Natural killer cell (primary cell): ENCODE measurements around the gene TBCC. TPM values are rescaled to one million over a fixed set of nuclear protein-coding genes. Genes with fewer than 3 reads are reported as not detected.

Experiments
- ATAC-seq, 3 donors: fragments of 150-1000 bp in 2 of 3; fragments of 200-7000 bp in 1 of 3; cut with Tn5 transposase; 1 replicate in 1 of 3; 2 replicates in 2 of 3; pipeline ENCODE4 v1.10.0; 2021; ENCODE audit warnings: mild to moderate bottlenecking in 2 of 3, moderate library complexity in 2 of 3
- DNase-seq, 2 donors: peaks; one replicate each; pipeline versions ENCODE4 v3.0.0 to v3.0.0-alpha.2; 2013 to 2021; ENCODE audit warnings: mixed read lengths in 1 of 2
- H3K27ac ChIP-seq: one replicate; pipeline ENCODE4 v1.5.1; 2013; ENCODE audit warnings: mild to moderate bottlenecking, low read length
- H3K27me3 ChIP-seq: one replicate; pipeline ENCODE4 v1.6.1; 2013; ENCODE audit warnings: low read length; ENCODE audit not compliant: control insufficient read depth, insufficient read depth
- H3K36me3 ChIP-seq: one replicate; pipeline ENCODE4 v1.6.1; 2013; ENCODE audit warnings: low read length; ENCODE audit not compliant: control insufficient read depth, insufficient read depth
- H3K4me1 ChIP-seq: one replicate; pipeline ENCODE4 v1.6.1; 2013; ENCODE audit warnings: low read length; ENCODE audit not compliant: control insufficient read depth, insufficient read depth
- H3K4me3 ChIP-seq: one replicate; pipeline ENCODE4 v1.5.1; 2013; ENCODE audit warnings: low read length
- H3K9me3 ChIP-seq: one replicate; pipeline ENCODE4 v1.6.1; 2013; ENCODE audit warnings: low read length; ENCODE audit not compliant: control insufficient read depth, insufficient read depth
- H3K27ac Mint-ChIP-seq, 2 donors: one replicate each; pipeline ENCODE4 v1.8.0; 2022; ENCODE audit warnings: mild to moderate bottlenecking in 2 of 2, mixed read lengths in 2 of 2, moderate library complexity in 1 of 2
- H3K27me3 Mint-ChIP-seq, 2 donors: one replicate each; pipeline ENCODE4 v1.8.0; 2022; ENCODE audit warnings: low read depth in 2 of 2, mixed read lengths in 2 of 2
- H3K36me3 Mint-ChIP-seq: one replicate; pipeline ENCODE4 v1.8.0; 2022; ENCODE audit warnings: mixed read lengths
- H3K4me1 Mint-ChIP-seq, 2 donors: one replicate each; pipeline ENCODE4 v1.8.0; 2022; ENCODE audit warnings: mixed read lengths in 2 of 2
- H3K4me3 Mint-ChIP-seq: one replicate; pipeline ENCODE4 v1.8.0; 2022; ENCODE audit warnings: mild to moderate bottlenecking, moderate library complexity, mixed read lengths
- H3K9me3 Mint-ChIP-seq, 2 donors: one replicate each; pipeline ENCODE4 v1.8.0; 2022; ENCODE audit warnings: mixed read lengths in 2 of 2
- WGBS: methylation state at CpG from one replicate; pipeline ENCODE4 v1.1.7; 2013; ENCODE audit warnings: missing lambda C conversion rate; ENCODE audit not compliant: insufficient coverage; 5-methylcytosine and 5-hydroxymethylcytosine counted together
- intact Hi-C: fragments of 100-400 bp; cut with micrococcal nuclease; formaldehyde crosslinking; loops from one replicate; pipeline ENCODE4 v1.14.2; 2022
- total RNA-seq, 4 donors: library from RNA; stranded (reverse); fragments of 120-200 nt in 1 of 4; gene quantifications; one replicate each; pipeline versions ENCODE4 v1.2.3 to v1.2.4, GENCODE V29; 2013 to 2022
- TF ChIP-seq, protein P1 (sequence below): fragments of 200-600 bp; IDR thresholded peaks from one replicate; pipeline ENCODE4 v1.8.0; 2022; ENCODE audit warnings: antibody characterized with exemption

The TBCC gene
- total RNA-seq, 3 donors from 2014 or later (not counting 1 experiment from before 2014, with no cell fraction given): 64.1 to 77.6 (median 65.6) TPM

DNA sequence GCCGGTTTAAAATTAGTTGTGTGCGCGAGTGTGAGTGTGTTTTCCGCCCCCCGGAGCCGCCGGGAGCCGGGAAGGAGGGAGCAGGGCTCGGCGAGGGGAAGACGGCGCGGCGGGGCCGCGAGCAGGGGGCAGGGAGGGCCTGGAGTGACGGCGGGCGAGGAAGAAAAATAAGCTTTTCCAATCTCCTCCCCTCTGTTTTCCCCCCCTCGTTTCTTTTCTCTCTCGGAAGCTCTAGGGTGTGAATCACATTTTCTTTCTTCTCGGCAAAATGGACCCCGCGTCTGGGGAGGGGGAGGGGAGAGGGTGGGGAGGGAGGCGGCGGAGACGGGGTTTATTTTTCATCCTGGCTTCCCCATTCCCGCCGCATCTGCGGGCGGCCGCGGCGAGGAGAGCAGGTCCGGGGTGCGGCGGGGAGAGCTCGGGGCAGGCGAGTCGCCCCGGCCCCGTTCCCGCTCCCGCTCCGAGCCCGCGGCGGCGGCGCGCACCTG lies 36.8 kb upstream of the TBCC start:
- Mint-ChIP-seq H3K4me3 (peak overlapping the region; percentile 95), H3K36me3 (no peaks in the 10 kb centered on the region), H3K9me3 (no peaks in the 10 kb centered on the region), H3K4me1 (peaks cover 6 to 14% of the 10 kb centered on the region in 2 donors), H3K27me3 (no peaks in the 10 kb centered on the region), H3K27ac (no peak overlapping the region)
- Histone ChIP-seq H3K4me1 (peaks cover 22% of the 10 kb centered on the region), H3K9me3 (no peaks in the 10 kb centered on the region), H3K4me3 (peak overlapping the region; percentile 89), H3K36me3 (no peaks in the 10 kb centered on the region), H3K27me3 (no peaks in the 10 kb centered on the region), H3K27ac (peak overlapping the region; percentile 100)
- intact Hi-C loops: loop anchor here (1.0 to 5.0 kb wide), 4 partner anchors 11 to 110 kb away; partner anchors contain the start of gene TBCC
- TF ChIP-seq, protein P1, sequence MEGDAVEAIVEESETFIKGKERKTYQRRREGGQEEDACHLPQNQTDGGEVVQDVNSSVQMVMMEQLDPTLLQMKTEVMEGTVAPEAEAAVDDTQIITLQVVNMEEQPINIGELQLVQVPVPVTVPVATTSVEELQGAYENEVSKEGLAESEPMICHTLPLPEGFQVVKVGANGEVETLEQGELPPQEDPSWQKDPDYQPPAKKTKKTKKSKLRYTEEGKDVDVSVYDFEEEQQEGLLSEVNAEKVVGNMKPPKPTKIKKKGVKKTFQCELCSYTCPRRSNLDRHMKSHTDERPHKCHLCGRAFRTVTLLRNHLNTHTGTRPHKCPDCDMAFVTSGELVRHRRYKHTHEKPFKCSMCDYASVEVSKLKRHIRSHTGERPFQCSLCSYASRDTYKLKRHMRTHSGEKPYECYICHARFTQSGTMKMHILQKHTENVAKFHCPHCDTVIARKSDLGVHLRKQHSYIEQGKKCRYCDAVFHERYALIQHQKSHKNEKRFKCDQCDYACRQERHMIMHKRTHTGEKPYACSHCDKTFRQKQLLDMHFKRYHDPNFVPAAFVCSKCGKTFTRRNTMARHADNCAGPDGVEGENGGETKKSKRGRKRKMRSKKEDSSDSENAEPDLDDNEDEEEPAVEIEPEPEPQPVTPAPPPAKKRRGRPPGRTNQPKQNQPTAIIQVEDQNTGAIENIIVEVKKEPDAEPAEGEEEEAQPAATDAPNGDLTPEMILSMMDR: no peak
- under 1% methylated on average over 47 of the region's 51 CpGs for WGBS
- DNase-seq: peak; percentile 64 to 89
- peak; percentile 51 to 69 (median 60) for ATAC-seq

DNA sequence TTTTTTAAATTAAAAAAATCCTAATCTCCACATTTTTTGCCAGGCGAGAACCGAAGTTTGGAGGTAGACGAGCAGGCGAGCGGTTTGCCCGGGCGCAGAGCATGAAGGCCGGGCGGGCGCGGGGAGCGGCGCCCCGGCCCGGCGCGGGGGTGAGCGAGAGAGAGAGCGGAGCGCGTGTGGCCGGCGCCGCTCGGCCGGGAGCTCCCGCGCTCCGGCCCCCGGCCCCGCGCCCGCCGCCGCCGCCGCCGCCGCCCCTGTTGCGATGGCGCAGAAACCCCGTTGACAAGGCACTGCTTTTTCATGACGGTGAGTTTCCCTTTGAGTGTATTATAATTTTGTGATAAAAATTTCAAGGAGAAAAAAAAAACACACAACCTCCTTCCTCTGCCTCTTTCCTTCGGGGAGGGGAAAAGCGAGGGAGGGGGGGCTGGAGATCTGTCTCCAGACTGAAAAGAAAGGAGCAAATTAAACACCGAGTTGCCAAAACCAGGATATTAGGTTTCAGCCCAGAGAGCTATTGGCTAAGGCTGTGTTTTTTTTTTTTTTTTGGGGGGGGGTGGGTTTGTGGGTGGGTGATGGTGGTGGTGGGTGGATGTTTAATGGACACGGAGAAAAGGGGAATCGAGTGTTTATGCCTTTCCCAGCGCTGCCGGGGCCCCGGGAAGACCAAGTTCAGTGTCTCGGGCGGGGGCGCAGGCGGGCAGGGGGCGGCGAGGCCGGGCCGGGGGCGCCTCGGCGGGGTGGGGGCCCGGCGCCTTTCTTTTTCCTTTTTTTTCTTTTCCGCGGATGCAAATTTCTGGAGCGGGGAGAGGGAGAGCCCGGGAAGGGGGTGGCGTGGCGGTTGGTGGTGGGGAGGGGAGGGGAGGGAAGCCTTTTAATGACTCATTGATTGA lies 36.1 kb upstream of the TBCC start, which contains the start of gene BICRAL:
Gene BICRAL (plus strand): TSS at position 257 of the 893 bp plus-strand sequence. CDS start 39,971 bp downstream, outside the sequence.
- TF ChIP-seq, protein P1: no peak
- H3K36me3 ChIP-seq: no peaks in the 10 kb centered on the region
- H3K27me3 ChIP-seq: no peaks in the 10 kb centered on the region
- DNase-seq: peak; percentile 74 to 83
- H3K27ac ChIP-seq: peak within 1 kb of the TSS; percentile 100
- Mint-ChIP-seq H3K4me3 (peak within 1 kb of the TSS; percentile 95), H3K36me3 (no peaks in the 10 kb centered on the region), H3K4me1 (peaks cover 6 to 14% of the 10 kb centered on the region in 2 donors), H3K27ac (no peak within 1 kb of the TSS), H3K9me3 (no peaks in the 10 kb centered on the region), H3K27me3 (no peaks in the 10 kb centered on the region)
- peak; percentile 30 to 49 (median 38) for ATAC-seq
- H3K4me3 ChIP-seq: peak within 1 kb of the TSS; percentile 89
- intact Hi-C loops: loop anchor here (1.0 to 5.0 kb wide), 3 partner anchors 11 to 110 kb away; a partner anchor contains a TSS
- no peaks in the 10 kb centered on the region for H3K9me3 ChIP-seq
- 0% methylated on average over 55 of the region's 70 CpGs for WGBS
- H3K4me1 ChIP-seq: peaks cover 18% of the 10 kb centered on the region

DNA sequence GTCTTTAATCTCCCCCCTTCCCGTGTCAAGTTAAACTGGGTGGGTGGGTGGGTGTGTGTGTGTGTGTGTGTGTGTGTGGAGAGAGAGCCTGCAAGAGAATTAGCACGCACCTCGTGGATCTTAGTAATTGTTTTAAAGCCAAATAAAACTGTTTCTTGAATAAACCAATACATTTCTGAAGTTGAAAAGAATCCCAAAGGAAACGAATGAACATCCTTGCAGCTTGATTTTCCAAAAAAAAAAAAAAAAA lies 35.6 kb upstream of the TBCC start:
- peaks cover 14% of the 10 kb centered on the region for H3K4me1 ChIP-seq
- TF ChIP-seq, protein P1: no peak
- Mint-ChIP-seq H3K36me3 (no peaks in the 10 kb centered on the region), H3K9me3 (no peaks in the 10 kb centered on the region), H3K27me3 (no peaks in the 10 kb centered on the region), H3K4me1 (peaks cover 6 to 18% of the 10 kb centered on the region in 2 donors), H3K4me3 (peak overlapping the region; percentile 83), H3K27ac (no peak overlapping the region)
- H3K4me3 ChIP-seq: peak overlapping the region; percentile 89
- H3K27me3 ChIP-seq: no peaks in the 10 kb centered on the region
- H3K27ac ChIP-seq: peak overlapping the region; percentile 100
- no peaks in the 10 kb centered on the region for H3K36me3 ChIP-seq
- H3K9me3 ChIP-seq: no peaks in the 10 kb centered on the region
- ATAC-seq (no peak), DNase-seq (peak in 1 of 2 donors; percentile 51)
- intact Hi-C loops: loop anchor here (5.0 kb wide), 2 partner anchors 54 to 111 kb away; a partner anchor contains a TSS
- 0% methylated on average over 1 of the region's 4 CpGs for whole genome bisulfite sequencing
